IMR-90 (cell line): Measurements from ENCODE around the gene RPS25. TPM values are rescaled to one million over a fixed set of nuclear protein-coding genes. Genes with fewer than 3 reads are reported as not detected.

Experiments used
- ATAC-seq: fragments of 200-7000 bp; cut with Tn5 transposase; 2 replicates; pipeline ENCODE4 v1.9.1; 2020; ENCODE audit warnings: low read depth, mild to moderate bottlenecking, moderate library complexity
- BruUV-seq: library from RNA; stranded (reverse); fragments of 400-500 nt; replicated peaks from 2 replicates; lab custom pipeline; 2021; lab: Mats Ljungman, UMichigan
- CTCF ChIA-PET: fragments of 300-600 bp; formaldehyde crosslinking; extraction: SDS; loops from one replicate; lab custom pipeline; 2021; ENCODE audit warnings: antibody characterized with exemption; lab: Yijun Ruan, JAX
- POLR2A ChIA-PET: fragments of 300-600 bp; sonication (Branson Sonifier 250); formaldehyde crosslinking; loops from one replicate; lab custom pipeline; 2022; ENCODE audit warnings: antibody characterized with exemption; ENCODE audit not compliant: unreplicated experiment; lab: Charles Lee
- DNase-seq: peaks from one replicate; pipeline ENCODE4 v3.0.0; 2013
- H2AFZ ChIP-seq: replicated peaks from 2 replicates; pipeline ENCODE3; 2013; ENCODE audit warnings: low read length, mild to moderate bottlenecking; ENCODE audit not compliant: poor library complexity
- H2AK5ac ChIP-seq: 2 replicates; pipeline ENCODE4 v1.6.1; 2013; ENCODE audit warnings: low read depth, low read length, inconsistent platforms
- H2AK9ac ChIP-seq: replicated peaks from 2 replicates; pipeline ENCODE3; 2013; ENCODE audit warnings: mild to moderate bottlenecking, low read depth, low read length, moderate library complexity; ENCODE audit not compliant: poor library complexity
- H2BK120ac ChIP-seq: 2 replicates; pipeline ENCODE4 v1.6.1; 2013; ENCODE audit warnings: low read depth, low read length, inconsistent platforms
- H2BK15ac ChIP-seq: 3 replicates; pipeline ENCODE4 v1.6.1; 2013; ENCODE audit warnings: low read depth, low read length, inconsistent platforms
- H2BK20ac ChIP-seq: 2 replicates; pipeline ENCODE4 v1.6.1; 2013; ENCODE audit warnings: low read depth, mild to moderate bottlenecking, inconsistent platforms, low read length, moderate library complexity
- H2BK5ac ChIP-seq: 2 replicates; pipeline ENCODE4 v1.6.1; 2013; ENCODE audit warnings: mild to moderate bottlenecking, low read depth, low read length, inconsistent platforms; ENCODE audit not compliant: poor library complexity, severe bottlenecking
- H3K14ac ChIP-seq: replicated peaks from 2 replicates; pipeline ENCODE4 v1.6.1; 2013; ENCODE audit warnings: low read depth, low read length, inconsistent platforms
- H3K18ac ChIP-seq: 2 replicates; pipeline ENCODE4 v1.6.1; 2013; ENCODE audit warnings: low read depth, low read length, control low read depth
- H3K23ac ChIP-seq: 2 replicates; pipeline ENCODE4 v1.6.1; 2013; ENCODE audit warnings: low read depth, low read length, inconsistent platforms
- H3K27ac ChIP-seq: 2 replicates; pipeline ENCODE4 v1.5.1; 2013; ENCODE audit warnings: mild to moderate bottlenecking, control low read depth, low read length; ENCODE audit not compliant: insufficient read depth
- H3K27me3 ChIP-seq: 2 replicates; pipeline ENCODE4 v1.6.1; 2013; ENCODE audit warnings: low read length; ENCODE audit not compliant: control insufficient read depth, insufficient read depth
- H3K36me3 ChIP-seq: 2 replicates; pipeline ENCODE4 v1.6.1; 2013; ENCODE audit warnings: low read length, mixed read lengths; ENCODE audit not compliant: control insufficient read depth, insufficient read depth
- H3K4ac ChIP-seq: 2 replicates; pipeline ENCODE4 v1.6.1; 2013; ENCODE audit warnings: low read depth, low read length, inconsistent platforms
- H3K4me1 ChIP-seq: 2 replicates; pipeline ENCODE4 v1.6.1; 2013; ENCODE audit warnings: low read length, mixed read lengths; ENCODE audit not compliant: control insufficient read depth, insufficient read depth
- H3K4me2 ChIP-seq: 2 replicates; pipeline ENCODE4 v1.6.1; 2013; ENCODE audit warnings: low read depth, mild to moderate bottlenecking, control low read depth, low read length, moderate library complexity
- H3K4me3 ChIP-seq: 2 replicates; pipeline ENCODE4 v1.5.1; 2013; ENCODE audit warnings: low read depth, mild to moderate bottlenecking, control low read depth, low read length, moderate library complexity; ENCODE audit not compliant: insufficient read depth
- H3K56ac ChIP-seq: 2 replicates; pipeline ENCODE4 v1.6.1; 2013; ENCODE audit warnings: low read length, inconsistent platforms; ENCODE audit not compliant: insufficient read depth; ENCODE audit errors: extremely low read depth
- H3K79me1 ChIP-seq, 2 experiments: 2 replicates each; pipeline ENCODE4 v1.6.1; 2013; ENCODE audit warnings: low read length in 2 of 2, inconsistent platforms in 1 of 2, low read depth in 1 of 2
- H3K9ac ChIP-seq: 2 replicates; pipeline ENCODE4 v1.6.1; 2013; ENCODE audit warnings: low read depth, low read length, control low read depth
- H3K9me1 ChIP-seq: 2 replicates; pipeline ENCODE4 v1.6.1; 2013; ENCODE audit warnings: low read length, inconsistent platforms; ENCODE audit not compliant: insufficient read depth
- H3K9me3 ChIP-seq: 2 replicates; pipeline ENCODE4 v1.6.1; 2013; ENCODE audit warnings: low read length; ENCODE audit not compliant: control insufficient read depth, insufficient read depth
- H4K20me1 ChIP-seq: 2 replicates; pipeline ENCODE4 v1.6.1; 2013; ENCODE audit warnings: low read length, inconsistent platforms; ENCODE audit not compliant: insufficient read depth
- H4K5ac ChIP-seq: 2 replicates; pipeline ENCODE4 v1.6.1; 2013; ENCODE audit warnings: mild to moderate bottlenecking, low read depth, low read length, control low read depth
- H4K8ac ChIP-seq, 2 experiments: 2 replicates each; pipeline ENCODE4 v1.6.1; 2013; ENCODE audit warnings: low read depth in 2 of 2, low read length in 2 of 2, control low read depth in 1 of 2, inconsistent platforms in 1 of 2
- H4K91ac ChIP-seq: 2 replicates; pipeline ENCODE4 v1.6.1; 2013; ENCODE audit warnings: low read depth, low read length, inconsistent platforms; ENCODE audit not compliant: insufficient read depth
- BHLHE40 ChIP-seq: fragments of 150-350 bp; IDR thresholded peaks from 2 replicates; pipeline ENCODE4 v1.6.1; 2016; ENCODE audit warnings: mild to moderate bottlenecking, low read depth, low read length
- CEBPB ChIP-seq: IDR thresholded peaks from 2 replicates; pipeline ENCODE4 v1.6.1; 2012; ENCODE audit warnings: low read depth, low read length, improper control_type of control experiment
- ELK1 ChIP-seq: fragments of 150-350 bp; IDR thresholded peaks from 2 replicates; pipeline ENCODE4 v1.6.1; 2016; ENCODE audit warnings: low read depth, mild to moderate bottlenecking, low read length, moderate library complexity, borderline replicate concordance
- FOS ChIP-seq: fragments of 150-350 bp; IDR thresholded peaks from 2 replicates; pipeline ENCODE4 v1.6.1; 2016; ENCODE audit warnings: low read depth, low read length
- MAFK ChIP-seq: IDR thresholded peaks from 2 replicates; pipeline ENCODE4 v1.6.1; 2012; ENCODE audit warnings: low read depth, low read length, improper control_type of control experiment
- MAZ ChIP-seq: IDR thresholded peaks from 2 replicates; pipeline ENCODE4 v1.6.1; 2012; ENCODE audit warnings: low read depth, mild to moderate bottlenecking, low read length, improper control_type of control experiment, moderate library complexity, borderline replicate concordance
- MXI1 ChIP-seq: IDR thresholded peaks from 2 replicates; pipeline ENCODE4 v1.6.1; 2012; ENCODE audit warnings: low read depth, mild to moderate bottlenecking, low read length, moderate library complexity, borderline replicate concordance
- NFE2L2 ChIP-seq: fragments of 150-350 bp; IDR thresholded peaks from 2 replicates; pipeline ENCODE4 v1.6.1; 2016; ENCODE audit warnings: low read depth, mild to moderate bottlenecking, low read length
- POLR2A ChIP-seq: IDR thresholded peaks from 2 replicates; pipeline ENCODE4 v1.6.1; 2012; ENCODE audit warnings: mild to moderate bottlenecking, low read depth, low read length
- RAD21 ChIP-seq: IDR thresholded peaks from 2 replicates; pipeline ENCODE4 v1.6.1; 2012; ENCODE audit warnings: low read length, improper control_type of control experiment
- RCOR1 ChIP-seq: IDR thresholded peaks from 2 replicates; pipeline ENCODE4 v1.6.1; 2012; ENCODE audit warnings: mild to moderate bottlenecking, low read length, improper control_type of control experiment; ENCODE audit not compliant: insufficient replicate concordance
- RFX5 ChIP-seq: IDR thresholded peaks from 2 replicates; pipeline ENCODE4 v1.8.0; 2012; ENCODE audit warnings: low read depth, mild to moderate bottlenecking, low read length, moderate library complexity
- USF2 ChIP-seq: fragments of 150-350 bp; IDR thresholded peaks from 2 replicates; pipeline ENCODE4 v1.6.1; 2017; ENCODE audit warnings: mild to moderate bottlenecking, antibody characterized with exemption, low read length, low read depth
- WGBS, 2 experiments: methylation state at CpG; one replicate each; pipeline versions ENCODE4 v1.1.5 to v1.1.7; 2013; ENCODE audit warnings: missing lambda C conversion rate in 2 of 2; ENCODE audit not compliant: insufficient read length in 1 of 2; ENCODE audit errors: extremely low coverage in 2 of 2; 5-methylcytosine and 5-hydroxymethylcytosine counted together
- dilution Hi-C: fragments of 300-500 bp; cut with HindIII; formaldehyde crosslinking; loops from one replicate; pipeline ENCODE4 v1.14.3; 2018; ENCODE audit warnings: low sequenced_read_pairs; ENCODE audit not compliant: unreplicated experiment
- in situ Hi-C: fragments of 300-500 bp; cut with MboI; formaldehyde crosslinking; loops from 3 replicates; pipeline ENCODE4 v1.14.3; 2019; ENCODE audit warnings: low sequenced_read_pairs, inconsistent platforms, mixed read lengths
- intact Hi-C: fragments of 100-400 bp; cut with micrococcal nuclease; formaldehyde crosslinking; loops from 2 replicates; pipeline ENCODE4 v1.10.0; 2022
- polyA plus RNA-seq, 3 experiments: library from polyadenylated mRNA; depleted of rRNA; stranded (reverse); fragments of >200 nt; gene quantifications; 2 replicates each; pipeline ENCODE4 v1.2.3, GENCODE V29; 2012; ENCODE audit warnings: low replicate concordance in 1 of 3
- total RNA-seq: library from RNA; depleted of rRNA; stranded (reverse); fragments of >200 nt; gene quantifications from 2 replicates; pipeline ENCODE4 v1.2.3, GENCODE V29; 2012

Gene RPS25
- total and polyA plus RNA-seq, 2 of the 4 experiments (the other 2 are of a cell fraction), result 727 to 905 TPM

- Histone ChIP-seq H3K14ac (no peak overlapping the region), H3K56ac (no peak overlapping the region), H2BK15ac (no peak overlapping the region), H4K8ac (no peak overlapping the region), H2AK5ac (no peak overlapping the region), H3K23ac (no peak overlapping the region), H3K4me1 (no peaks in the 10 kb centered on the region), H3K4me2 (no peak overlapping the region), H3K4me3 (no peak overlapping the region), H3K18ac (no peak overlapping the region), H2BK5ac (no peak overlapping the region), H3K27me3 (no peaks in the 10 kb centered on the region), H2AK9ac (no peak overlapping the region), H2BK120ac (no peak overlapping the region), H3K79me1 (peaks cover 0 to 14% of the 10 kb centered on the region in 2 experiments; a peak in 3 of 4 replicates), H3K9me1 (no peaks in the 10 kb centered on the region), H4K20me1 (no peaks in the 10 kb centered on the region; the same call in 1 of the 2 replicates), H2BK20ac (no peak overlapping the region), H2AFZ (no peak overlapping the region), H3K4ac (no peak overlapping the region), H3K36me3 (peaks cover 74% of the 10 kb centered on the region), H4K5ac (no peak overlapping the region), H3K9ac (no peak overlapping the region), H3K27ac (no peak overlapping the region), H4K91ac (no peak overlapping the region), H3K9me3 (no peaks in the 10 kb centered on the region)
- dilution Hi-C loops (no loop called here), intact Hi-C loops (no loop called here), in situ Hi-C loops (no loop called here)
- POLR2A ChIA-PET, result no interaction called here
- no CpG with 5 or more reads among the region's 9 CpGs for WGBS, 2 experiments
- no peak for TF ChIP-seq ELK1
- no peak for TF ChIP-seq RCOR1
- TF ChIP-seq MAFK, result no peak
- TF ChIP-seq BHLHE40, result no peak
- TF ChIP-seq MAZ, result no peak
- no peak for TF ChIP-seq NFE2L2
- TF ChIP-seq MXI1, result no peak
- no peak for TF ChIP-seq RAD21
- TF ChIP-seq USF2, result no peak
- no peak for TF ChIP-seq POLR2A
- TF ChIP-seq CEBPB, result no peak
- no peak for TF ChIP-seq FOS
- no peak for TF ChIP-seq RFX5
- ATAC-seq (no peak), DNase-seq (no peak)
- BruUV-seq, result no TSS peak
- CTCF ChIA-PET, result no interaction called here
Measured at GRCh38 chr11:119048644-119049043, 30.5 kb upstream of the RPS25 start.
